Stimulated activated CD4-positive, alpha-beta T cell treated with anti-CD3 and anti-CD28 coated beads, Interleukin-4, amount 100 ng/mL, for 24 hours (primary cell): ENCODE data around the gene ERVMER34-1.

ENCODE experiments used
- DNase-seq: peaks from one replicate; pipeline ENCODE4 v3.0.0-alpha.2; 2020

Gene ERVMER34-1, protein sequence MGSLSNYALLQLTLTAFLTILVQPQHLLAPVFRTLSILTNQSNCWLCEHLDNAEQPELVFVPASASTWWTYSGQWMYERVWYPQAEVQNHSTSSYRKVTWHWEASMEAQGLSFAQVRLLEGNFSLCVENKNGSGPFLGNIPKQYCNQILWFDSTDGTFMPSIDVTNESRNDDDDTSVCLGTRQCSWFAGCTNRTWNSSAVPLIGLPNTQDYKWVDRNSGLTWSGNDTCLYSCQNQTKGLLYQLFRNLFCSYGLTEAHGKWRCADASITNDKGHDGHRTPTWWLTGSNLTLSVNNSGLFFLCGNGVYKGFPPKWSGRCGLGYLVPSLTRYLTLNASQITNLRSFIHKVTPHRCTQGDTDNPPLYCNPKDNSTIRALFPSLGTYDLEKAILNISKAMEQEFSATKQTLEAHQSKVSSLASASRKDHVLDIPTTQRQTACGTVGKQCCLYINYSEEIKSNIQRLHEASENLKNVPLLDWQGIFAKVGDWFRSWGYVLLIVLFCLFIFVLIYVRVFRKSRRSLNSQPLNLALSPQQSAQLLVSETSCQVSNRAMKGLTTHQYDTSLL

DNA sequence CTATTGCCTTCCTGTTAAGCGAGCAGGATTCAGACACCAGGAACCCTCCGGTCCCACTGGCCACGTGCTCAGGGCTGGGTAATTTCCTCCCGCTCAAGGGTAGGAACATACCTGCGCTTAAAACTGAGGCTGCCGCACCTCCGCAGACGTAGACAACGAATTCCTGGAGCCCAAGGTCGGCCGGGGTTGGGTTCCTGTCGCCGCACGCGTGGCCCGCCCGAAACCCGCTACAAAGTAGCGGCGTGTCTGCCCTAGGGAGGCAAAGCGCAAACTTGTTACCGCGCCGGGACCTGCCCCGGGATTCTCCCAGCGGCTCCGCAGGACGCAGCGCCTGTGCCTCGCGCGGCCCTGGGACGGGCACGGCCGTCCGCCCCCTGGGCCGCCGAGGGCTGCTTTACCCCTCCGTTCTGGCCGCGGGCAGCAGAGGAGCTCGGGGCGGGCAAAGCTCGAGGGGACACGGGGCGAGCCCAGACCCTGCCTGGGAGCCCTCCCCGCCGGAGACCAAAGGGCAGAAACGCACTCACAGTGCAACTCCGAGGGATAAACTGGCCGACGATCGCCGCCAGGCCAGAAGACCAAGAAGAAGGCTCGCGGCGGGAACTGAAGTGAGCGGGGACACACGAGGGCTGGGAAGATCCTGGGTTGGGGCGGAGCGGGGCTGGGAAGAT lies at the start of gene ERVMER34-1:
Gene ERVMER34-1 (minus strand): TSS at position 607 of the 668 bp plus-strand sequence. CDS start 5,905 bp downstream, outside the sequence.
- DNase-seq, result no peak

DNA sequence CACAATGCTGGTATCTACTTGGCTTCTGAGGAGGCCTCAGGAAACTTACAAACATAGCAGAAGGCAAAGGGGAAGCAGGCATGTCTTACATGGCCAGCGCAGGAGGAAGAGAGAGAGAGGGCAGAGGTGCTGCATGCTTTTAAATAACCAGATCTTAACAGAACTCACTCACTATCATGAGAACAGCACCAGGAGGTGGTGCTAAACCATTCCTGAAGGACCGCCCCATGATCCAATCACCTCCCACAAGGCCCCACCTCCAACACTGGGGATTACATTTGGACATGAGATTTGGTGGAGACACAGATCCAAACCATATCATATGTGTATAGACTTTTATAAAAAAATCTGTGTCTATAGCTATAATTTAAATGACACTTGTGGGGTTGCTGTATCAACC lies 48.6 kb upstream of the ERVMER34-1 start:
- DNase-seq, result no peak

DNA sequence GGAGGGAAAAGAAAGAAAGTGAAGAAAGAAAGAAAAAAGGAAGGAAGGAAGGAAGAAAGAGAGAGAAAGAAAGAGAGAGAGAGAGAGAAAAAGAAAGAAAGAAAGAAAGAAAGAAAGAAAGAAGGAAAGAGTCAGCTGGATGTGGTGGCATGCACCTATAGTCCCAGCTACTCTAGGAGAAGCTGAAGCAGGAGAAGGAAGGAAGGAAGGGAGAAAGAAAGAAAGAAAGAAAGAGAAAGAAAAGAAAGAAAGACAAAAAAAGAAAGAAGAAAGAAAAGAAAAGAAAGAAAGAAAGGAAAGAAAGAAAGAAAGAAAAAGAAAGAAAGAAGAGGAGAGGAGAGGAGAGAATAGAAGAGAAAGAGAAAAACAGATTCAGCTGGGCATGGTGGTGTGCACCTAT lies 44.3 kb upstream of the ERVMER34-1 start:
- DNase-seq, result no peak

DNA sequence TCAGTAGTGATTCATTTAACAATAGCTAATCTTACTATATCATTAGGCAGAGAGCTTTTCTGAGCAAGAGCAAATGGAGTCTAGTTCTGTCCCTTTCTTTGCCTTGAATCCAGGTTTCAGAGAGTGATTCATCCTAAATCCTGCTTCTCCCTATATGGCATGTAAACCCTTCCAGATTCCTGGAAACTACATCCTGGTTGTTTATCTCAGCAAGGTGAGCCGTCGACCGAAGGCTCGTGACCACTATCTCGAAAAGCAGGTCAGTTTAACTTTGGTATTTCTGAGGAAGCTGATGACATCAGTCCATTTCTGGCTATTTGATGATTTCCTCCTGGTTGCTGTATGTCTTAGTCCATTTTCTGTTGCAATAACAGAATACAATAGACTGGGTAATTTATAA lies 40.7 kb upstream of the ERVMER34-1 start:
- DNase-seq, result no peak

DNA sequence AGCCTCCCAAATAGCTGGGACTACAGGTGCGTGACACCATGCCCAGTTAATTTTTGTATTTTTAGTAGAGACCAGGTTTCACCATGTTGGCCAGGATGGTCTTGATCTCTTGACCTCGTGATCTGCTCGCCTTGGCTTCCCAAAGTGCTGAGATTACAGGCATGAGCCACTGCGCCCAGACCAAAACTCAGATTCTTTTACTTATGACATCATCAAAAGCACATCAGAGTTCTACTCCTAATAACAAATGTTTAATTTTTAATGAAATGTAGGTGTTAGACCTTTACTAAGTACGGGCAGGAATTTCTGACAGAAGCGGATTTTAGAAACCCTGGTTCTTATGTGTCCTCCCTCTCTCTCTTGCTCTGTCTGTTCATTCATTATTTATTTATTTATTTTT lies 38.5 kb upstream of the ERVMER34-1 start:
- DNase-seq, result no peak

DNA sequence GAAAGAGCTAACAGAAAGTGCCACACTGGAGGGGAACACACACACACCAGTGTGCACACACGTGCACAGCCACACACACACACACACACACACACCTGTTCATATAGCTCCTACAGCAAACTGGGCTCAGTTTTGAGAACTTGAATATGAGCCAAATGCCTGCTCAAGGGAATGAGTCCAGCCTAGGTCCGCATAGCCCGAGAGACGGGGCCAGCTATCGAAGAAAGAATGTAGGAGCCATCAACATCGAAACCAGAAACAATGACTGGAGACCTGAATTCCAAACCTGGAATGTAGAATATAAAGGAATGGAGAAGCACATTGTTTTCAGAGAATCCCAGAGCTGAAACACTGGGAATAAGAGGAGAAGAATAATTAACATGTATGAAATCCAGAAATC lies 37.6 kb upstream of the ERVMER34-1 start:
- no peak for DNase-seq

DNA sequence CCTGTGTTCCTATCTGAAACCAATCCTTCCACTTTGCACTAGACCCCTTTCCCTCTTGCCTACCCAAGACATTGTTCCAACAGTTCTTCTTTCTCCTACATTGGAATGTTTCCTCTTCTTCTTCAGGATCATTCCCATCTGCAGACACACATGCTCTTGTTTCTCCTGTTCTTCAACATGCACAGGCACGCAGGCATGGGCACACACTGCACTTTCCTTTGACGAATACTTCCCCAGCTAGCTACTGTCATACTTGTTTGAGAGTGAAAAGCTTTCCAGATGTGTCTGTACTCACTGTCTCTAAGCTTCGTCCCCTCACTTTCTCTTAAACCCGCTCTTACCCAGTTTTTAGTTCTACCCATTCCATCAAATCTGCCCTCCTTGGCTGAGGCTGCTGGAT lies 31.8 kb upstream of the ERVMER34-1 start:
- no peak for DNase-seq

DNA sequence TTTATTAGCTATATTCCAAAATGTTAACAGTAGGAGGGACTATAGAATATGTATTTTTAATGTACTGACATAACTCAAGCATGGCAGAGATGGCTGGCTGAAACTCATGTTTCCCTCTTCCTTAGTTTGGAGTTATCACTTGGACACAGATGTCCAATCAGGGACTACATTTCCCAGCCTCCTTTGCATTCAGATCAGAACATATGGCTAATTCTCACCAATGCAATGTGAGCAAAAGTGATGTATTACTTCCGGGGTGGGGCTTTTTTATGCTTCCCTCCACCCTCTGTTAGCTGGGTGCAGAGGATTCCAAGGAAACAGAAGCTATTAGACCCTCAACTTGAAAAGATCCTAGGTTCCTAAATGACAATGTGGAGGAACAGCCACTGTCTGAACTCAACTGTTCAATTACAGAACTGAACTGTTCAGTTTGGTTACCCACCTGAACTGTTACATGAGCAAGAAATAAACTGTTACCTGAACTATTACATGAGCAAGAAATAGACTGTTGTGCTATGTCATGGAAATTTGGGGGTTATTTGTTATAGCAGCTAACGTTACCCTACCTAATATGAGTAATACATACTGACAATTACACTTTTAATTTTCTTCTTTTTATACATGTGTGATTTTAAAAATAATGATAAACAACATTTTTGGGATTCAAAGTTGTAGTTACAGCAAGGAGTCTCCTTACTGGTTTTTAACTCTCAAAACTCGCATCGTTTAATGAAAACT lies 29.6 kb upstream of the ERVMER34-1 start:
- DNase-seq, result no peak

DNA sequence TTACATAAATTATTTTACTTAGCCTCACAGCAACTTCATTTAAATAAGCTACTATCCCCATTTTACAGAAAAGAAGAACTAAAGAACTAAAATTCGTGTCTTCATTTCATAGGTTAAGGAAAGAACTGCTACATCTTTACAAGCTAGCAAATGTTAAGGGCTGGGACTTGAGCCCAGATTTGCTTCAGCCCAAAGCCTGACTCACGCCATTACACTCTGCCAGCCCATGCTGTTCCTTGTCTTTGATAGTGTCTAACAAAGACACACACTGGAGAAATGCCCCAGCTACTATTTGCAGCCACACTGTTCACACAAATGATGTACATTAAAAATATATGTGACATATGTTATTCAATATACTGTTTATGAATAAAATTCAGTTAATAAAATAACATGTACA lies 29.0 kb upstream of the ERVMER34-1 start:
- DNase-seq, result no peak

DNA sequence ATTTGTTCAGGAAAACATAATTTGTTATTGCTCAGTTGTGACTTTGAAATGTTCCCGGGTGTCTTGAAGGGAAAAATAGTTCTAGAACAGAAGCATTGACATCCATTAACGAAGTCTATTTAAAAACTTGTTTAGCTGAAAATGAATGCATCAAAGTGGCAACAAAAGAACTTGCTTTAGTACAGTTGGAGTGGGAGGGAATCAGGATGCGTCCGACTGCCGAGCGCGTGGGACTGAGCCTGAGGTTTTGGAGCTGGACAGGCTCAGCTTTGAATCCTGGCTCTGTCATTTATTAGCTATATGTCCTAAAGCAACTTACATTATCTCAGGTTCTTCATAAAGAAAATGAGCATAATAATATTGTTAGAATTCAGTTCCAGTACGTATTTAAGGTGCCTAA lies 9.0 kb upstream of the ERVMER34-1 start:
- no peak for DNase-seq

DNA sequence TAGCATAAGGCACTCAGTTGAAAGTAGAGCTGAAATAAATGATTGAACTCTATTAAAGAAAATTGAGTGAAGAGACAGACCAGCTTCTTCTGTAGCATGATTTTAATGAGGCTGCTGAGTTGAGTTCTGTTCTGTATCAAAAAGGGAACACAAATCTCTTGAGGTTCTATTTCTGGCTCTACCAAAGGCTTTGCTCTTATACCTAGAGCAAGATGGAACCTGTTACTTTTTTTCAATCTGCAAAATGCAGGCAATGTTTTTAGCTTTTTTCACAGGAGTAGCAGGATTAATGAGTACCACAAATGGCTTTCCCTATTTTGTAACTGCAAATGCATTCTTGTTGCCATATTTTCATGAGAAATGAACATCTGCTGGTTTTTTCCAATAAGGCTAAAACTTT lies 4.2 kb upstream of the ERVMER34-1 start:
- DNase-seq, result no peak

DNA sequence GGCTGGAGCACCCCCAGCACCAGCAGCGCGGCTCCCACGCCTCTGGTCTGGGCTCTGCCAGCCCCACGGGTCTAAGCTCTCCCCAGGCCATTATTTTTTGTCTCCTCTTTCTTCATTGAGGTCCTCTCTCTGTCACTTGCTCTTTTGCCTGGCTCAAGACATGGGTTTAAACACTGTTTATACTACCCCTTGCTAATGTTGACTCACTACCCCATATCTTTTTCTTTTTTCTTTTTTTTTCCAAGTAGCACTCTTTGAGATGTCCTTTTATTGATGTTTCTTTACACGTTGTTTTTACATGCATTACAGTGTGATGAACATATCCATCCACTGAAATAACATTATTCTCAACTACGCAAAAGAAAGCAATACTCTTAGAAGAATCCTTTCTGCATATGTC lies 1.7 kb upstream of the ERVMER34-1 start:
- DNase-seq, result no peak

DNA sequence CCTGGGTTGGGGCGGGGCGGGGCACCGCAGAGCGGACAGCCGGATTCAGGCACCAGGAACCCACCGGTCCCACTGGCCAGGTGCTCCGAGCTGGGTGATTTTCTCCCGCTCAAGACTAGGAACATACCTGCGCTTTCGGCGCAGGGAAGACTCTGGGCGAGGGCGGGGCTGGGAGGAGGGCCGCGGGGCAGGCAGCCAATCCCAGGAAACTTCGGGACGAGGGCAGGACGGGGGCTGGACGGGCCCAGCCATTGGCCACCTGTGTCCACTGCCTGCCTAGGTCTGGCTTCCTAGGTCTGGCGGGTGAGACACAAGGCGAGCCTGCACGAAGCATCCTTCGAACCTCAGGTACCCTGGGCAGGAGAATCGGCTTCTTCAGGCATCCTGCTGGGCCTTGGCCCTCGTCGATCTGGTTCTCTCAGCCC lies 274 bp upstream of the ERVMER34-1 start:
- no peak for DNase-seq

DNA sequence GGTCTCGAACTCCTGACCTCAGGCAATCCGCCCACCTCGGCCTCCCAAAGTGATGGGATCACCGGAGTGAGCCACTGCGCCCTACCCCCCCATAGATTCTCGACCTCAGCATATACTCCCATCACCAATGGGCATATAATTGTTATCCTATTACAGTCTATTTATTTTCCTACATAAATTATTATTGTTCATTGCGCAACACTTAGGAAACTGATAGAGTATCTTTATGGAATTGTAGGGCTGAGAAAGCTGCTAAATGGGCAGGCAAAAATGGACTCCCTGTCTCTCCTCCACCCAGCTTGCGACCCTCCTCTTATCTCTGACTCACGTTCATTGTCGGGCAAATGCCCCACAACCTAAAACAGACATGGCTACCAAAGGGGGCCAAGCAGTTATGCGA lies 1.0 kb downstream of the ERVMER34-1 start:
- no peak for DNase-seq

DNA sequence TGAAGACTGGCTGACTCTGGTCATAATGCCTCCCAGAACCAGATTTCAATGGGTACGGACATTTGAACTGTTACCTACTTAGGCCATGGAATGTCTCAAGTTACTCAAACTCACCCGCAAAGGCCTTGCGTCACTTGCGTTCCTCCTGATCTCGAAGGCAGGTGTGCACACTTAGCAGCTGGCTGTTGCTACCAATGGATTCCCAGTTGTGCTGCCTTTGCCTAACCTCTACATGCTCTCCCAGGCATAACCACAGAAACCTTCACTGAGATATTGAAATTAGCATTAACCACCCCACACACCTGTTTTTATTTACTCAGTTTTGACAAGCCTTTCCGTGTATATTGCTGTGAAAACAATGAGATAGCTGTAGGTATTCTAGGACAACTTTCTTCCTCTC lies 2.8 kb downstream of the ERVMER34-1 start:
- DNase-seq, result no peak

DNA sequence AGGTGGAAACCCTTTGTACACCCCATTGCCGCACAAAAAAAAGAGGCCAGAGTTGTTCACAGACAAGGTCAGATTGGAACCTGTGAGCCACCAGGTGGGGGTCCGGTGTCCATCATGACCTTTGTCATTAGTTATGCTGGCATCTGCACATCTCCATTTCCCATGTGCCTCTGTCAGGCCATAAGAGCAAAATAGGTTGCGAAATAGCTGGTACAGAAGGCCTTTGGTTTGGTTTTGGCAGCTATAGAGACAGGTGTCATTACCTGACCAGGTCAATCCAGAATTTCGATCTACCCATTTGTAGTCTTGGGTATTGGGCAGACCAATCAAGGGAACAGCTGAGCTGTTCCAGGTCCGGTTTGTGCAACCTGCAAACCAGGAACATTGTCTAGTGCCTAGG lies 6.6 kb downstream of the ERVMER34-1 start:
- DNase-seq, result no peak

DNA sequence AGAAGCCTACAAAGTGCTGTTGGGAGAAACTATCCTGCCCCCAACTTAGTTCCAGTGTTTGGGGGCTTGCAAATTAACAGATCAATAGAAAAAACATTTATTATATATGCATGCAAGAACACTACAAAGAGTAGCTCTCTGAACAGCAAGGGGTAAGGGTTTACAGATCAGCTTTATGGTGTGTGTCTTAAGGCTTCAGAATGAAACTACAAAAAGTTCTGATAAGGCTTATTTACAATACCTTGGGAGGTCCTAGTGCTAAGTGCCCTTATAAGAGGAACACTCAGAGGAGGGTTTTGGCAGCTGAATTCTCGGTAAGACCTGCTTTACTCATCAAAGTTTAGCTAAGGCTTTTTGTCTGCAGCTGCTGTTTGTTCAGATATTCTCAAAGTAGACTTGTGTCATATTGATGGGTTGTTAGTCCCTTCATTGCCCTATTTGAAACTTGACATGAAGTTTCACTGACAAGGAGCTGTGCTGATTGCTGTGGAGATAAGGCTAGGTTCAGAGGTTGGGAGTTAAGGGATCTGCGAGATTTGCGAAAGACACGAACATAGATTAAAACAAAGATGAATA lies 7.7 kb downstream of the ERVMER34-1 start:
- no peak for DNase-seq

DNA sequence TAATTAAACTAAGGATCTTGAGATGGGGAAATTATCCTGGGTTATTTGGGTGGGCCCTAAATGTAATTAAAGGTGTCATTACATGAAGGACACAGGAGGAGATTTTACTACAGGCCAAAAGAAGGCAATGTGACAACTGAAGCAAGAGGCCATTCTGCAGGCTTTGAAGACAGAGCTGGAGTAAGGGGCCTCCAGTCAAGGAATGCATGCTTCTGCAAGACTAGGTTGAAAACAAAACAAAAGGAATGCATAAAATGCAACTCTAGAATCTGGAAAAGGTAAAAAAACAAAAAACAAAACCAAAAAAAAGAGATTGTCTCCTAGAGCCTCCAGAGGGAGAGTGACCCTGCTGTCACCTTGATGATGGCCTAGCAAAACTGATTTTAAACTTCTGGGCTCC lies 21.6 kb downstream of the ERVMER34-1 start:
- no peak for DNase-seq

DNA sequence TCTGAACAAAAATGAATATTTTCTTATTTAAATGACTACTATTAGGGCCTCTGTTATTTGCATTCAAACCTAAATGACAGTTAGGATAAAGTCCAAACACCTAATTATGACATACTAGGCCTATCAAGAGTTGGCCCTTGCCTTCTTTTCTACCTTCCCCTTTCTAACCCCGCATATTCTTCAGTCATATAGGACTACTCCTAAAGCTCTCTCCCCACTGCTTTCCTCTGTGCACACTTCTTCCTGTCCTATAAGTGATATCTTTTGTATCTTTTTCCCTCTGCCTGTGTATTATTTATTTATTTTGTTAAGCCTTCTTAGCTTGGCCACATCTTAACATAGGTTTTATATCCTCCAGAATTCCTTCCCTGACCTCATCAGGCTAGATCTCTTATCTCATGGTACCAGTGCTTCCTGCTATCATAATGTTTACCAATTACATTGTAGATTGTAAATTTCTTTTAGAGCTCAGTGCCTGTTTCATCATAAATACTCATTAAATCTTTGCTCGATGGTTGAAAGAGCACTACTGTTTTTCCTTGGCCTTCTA lies 22.5 kb downstream of the ERVMER34-1 start:
- no peak for DNase-seq

DNA sequence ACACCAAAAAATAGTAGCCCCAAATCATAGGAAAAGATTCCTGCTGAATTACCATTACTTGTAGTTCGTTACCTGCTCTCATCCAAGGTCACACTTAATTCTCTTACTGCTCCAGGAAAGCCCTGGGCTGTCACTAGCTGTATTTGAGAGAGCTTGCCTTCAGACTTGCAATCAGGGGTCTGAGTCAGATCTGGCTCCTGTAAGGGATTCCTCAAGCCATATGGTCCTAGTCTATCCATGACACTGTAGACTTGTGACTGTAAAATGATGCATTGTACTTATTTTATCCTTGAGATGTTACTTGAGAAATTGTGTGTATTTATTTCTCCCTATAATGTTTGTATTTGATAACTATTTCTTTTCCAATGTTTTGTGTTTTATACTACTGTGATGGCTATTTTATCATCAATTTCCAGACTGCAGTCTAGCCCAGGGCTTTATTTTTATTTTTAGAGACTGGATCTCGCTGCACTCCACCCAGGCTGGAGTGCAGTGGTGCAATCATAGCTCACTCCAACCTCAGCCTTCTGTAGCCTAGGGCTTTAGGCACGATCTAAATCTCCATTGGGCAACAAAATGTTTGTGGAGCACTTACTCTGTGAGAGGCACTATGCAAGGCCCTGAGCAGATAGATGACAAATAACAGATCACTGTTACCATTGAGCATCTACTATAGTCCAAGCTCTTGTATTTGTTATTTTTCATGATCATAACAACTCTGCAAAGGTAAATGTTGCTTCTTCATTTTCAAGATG lies 24.2 kb downstream of the ERVMER34-1 start:
- no peak for DNase-seq

DNA sequence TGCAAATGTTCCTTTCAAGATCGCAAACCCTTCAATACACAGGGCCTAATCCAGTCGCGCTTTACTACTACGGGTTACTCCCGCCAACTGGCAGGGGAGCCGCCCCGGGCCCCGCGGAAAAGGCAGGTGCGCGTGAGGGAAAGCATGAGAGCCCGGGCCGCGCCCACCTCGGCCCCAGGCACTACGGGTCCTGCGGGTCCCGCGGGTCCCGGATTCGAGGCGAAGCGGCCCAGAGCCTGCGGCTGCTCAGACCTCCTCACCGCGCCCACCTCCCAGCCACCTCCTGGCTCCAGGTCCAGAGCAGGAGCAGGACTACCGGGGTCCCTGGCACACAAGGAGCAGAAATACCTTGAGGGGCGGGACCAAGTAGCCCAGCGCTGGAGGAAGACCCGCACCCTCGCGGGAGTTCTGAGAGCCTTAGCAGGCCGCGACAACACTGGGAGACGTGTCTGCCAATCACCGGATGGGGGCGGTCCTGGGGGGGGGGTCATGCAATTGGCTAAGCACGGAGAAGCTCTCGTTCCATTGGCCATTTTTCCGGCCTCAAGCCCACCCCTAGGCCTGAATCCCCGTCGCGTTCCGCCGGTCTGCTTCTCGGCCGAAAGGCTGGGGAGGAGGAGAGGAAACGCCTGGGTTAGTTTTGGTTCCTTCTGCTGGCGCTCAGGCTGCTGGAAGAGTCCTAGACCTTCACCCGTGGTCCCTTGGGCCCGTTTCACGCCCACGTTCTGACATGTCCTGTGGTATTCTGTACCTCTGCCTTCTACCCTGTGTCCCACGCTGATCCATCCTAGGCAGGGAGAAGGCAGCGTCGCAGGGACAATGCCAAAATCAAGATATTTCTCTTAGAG lies 29.0 kb downstream of the ERVMER34-1 start:
- peak; percentile 91 for DNase-seq
